Measurements from ENCODE around the gene PPP3CB.
A peak's percentile ranks its signal among the peaks of the same experiment; 100 is the strongest.

Gene PPP3CB

DNA sequence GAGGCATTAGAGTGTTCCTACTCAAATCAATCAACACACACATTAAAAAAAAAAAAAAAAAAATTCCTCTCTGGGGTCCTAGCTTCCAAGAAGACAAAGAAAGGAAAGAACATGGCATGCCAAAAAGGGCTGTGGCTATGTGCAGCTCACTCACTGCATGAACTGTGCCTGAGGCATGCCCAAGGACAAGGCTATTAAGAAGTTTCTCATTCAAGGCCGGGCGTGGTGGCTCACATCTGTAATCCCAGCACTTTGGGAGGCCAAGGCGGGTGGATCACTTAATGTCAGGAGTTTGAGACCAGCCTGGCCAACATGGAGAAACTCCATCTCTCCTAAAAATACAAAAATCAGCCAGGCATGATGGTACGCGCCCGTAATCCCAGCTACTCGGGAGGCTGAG, 41.9 kb upstream of the PPP3CB start (continued):
- TF ChIP-seq ZC3H10 (CRISPR knock-in tag; IDR thresholded peaks at IDR 0.05): no peak
- no peak for TF ChIP-seq ZFP3 (CRISPR knock-in tag; IDR thresholded peaks at IDR 0.05)
- no peak for TF ChIP-seq ARNTL (CRISPR knock-in tag; IDR thresholded peaks at IDR 0.05; ENCODE audit: borderline replicate concordance, low read depth)

DNA sequence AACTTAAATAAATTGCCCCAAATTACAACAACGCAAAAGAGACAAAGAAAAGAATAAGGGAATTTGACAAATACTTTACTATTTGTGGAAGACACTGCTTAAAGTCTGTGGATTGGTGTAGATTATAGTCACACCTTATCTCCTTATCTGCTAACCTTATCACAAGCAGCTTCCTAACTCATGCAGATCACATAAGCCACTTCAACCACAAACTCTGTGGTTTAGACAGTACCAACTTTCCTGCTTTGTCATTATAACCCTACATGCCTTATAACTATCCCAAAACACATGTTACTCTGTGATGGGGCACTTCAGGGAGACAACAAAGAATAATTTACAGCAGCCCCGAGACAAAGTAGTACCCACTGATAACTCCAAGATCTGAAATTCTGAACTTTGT, 41.5 kb upstream of the PPP3CB start:
- no peak for TF ChIP-seq GLIS3 (CRISPR knock-in tag; IDR thresholded peaks at IDR 0.05)
- no peak for TF ChIP-seq ARNTL (CRISPR knock-in tag; IDR thresholded peaks at IDR 0.05; ENCODE audit: borderline replicate concordance, low read depth)
- no peak for TF ChIP-seq ESRRG (CRISPR knock-in tag; IDR thresholded peaks at IDR 0.05)
- no peak for TF ChIP-seq PPARA (CRISPR knock-in tag; IDR thresholded peaks at IDR 0.05; ENCODE audit: borderline replicate concordance)
- TF ChIP-seq ZNF565 (CRISPR knock-in tag; conservative IDR thresholded peaks at IDR 0.05; ENCODE audit: low read depth): no peak
- TF ChIP-seq, protein P1, sequence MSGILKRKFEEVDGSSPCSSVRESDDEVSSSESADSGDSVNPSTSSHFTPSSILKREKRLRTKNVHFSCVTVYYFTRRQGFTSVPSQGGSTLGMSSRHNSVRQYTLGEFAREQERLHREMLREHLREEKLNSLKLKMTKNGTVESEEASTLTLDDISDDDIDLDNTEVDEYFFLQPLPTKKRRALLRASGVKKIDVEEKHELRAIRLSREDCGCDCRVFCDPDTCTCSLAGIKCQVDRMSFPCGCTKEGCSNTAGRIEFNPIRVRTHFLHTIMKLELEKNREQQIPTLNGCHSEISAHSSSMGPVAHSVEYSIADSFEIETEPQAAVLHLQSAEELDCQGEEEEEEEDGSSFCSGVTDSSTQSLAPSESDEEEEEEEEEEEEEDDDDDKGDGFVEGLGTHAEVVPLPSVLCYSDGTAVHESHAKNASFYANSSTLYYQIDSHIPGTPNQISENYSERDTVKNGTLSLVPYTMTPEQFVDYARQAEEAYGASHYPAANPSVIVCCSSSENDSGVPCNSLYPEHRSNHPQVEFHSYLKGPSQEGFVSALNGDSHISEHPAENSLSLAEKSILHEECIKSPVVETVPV (CRISPR knock-in tag; IDR thresholded peaks at IDR 0.05): no peak
- no peak for TF ChIP-seq OSR1 (CRISPR knock-in tag; IDR thresholded peaks at IDR 0.05)
- no peak for TF ChIP-seq ZFP3 (CRISPR knock-in tag; IDR thresholded peaks at IDR 0.05)
- TF ChIP-seq ZFP30 (CRISPR knock-in tag; IDR thresholded peaks at IDR 0.05): no peak
- no peak for TF ChIP-seq ISL1 (CRISPR knock-in tag; IDR thresholded peaks at IDR 0.05)
- no peak for TF ChIP-seq TOX (CRISPR knock-in tag; IDR thresholded peaks at IDR 0.05; ENCODE audit: borderline replicate concordance)
- TF ChIP-seq RARB (CRISPR knock-in tag; IDR thresholded peaks at IDR 0.05): no peak
- TF ChIP-seq CSDC2 (CRISPR knock-in tag; IDR thresholded peaks at IDR 0.05): no peak
- TF ChIP-seq, protein P2, sequence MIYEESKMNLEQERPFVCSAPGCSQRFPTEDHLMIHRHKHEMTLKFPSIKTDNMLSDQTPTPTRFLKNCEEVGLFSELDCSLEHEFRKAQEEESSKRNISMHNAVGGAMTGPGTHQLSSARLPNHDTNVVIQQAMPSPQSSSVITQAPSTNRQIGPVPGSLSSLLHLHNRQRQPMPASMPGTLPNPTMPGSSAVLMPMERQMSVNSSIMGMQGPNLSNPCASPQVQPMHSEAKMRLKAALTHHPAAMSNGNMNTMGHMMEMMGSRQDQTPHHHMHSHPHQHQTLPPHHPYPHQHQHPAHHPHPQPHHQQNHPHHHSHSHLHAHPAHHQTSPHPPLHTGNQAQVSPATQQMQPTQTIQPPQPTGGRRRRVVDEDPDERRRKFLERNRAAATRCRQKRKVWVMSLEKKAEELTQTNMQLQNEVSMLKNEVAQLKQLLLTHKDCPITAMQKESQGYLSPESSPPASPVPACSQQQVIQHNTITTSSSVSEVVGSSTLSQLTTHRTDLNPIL (CRISPR knock-in tag; IDR thresholded peaks at IDR 0.05; ENCODE audit: low read depth): no peak
- no peak for TF ChIP-seq BACH2 (CRISPR knock-in tag; IDR thresholded peaks at IDR 0.05; ENCODE audit: borderline replicate concordance)
- ATAC-seq: no peak

DNA sequence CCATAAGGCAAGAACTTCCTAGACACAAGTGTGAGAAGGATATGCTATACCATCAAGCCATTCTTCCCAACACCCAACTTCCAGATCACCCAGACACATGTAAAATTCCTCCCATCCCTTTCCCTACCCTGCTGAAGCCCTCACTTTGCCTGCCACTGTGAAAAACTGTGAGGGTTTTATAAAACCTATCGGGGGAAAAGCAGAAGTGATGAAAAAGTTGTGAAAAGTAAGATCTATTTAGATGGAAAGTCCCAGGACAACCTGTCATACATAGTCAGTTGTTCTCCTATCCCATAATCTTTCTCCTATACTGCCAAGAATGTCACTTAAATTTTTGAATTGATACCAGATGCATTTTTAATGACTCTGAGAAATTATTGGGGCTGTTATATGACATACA, 39.0 kb upstream of the PPP3CB start:
- no peak for ATAC-seq
- TF ChIP-seq TOX (CRISPR knock-in tag; IDR thresholded peaks at IDR 0.05; ENCODE audit: borderline replicate concordance) (no peak), CSDC2 (CRISPR knock-in tag; IDR thresholded peaks at IDR 0.05) (no peak), PPARA (CRISPR knock-in tag; IDR thresholded peaks at IDR 0.05; ENCODE audit: borderline replicate concordance) (no peak), GLIS3 (CRISPR knock-in tag; IDR thresholded peaks at IDR 0.05) (no peak)
- TF ChIP-seq, protein P2 (CRISPR knock-in tag; IDR thresholded peaks at IDR 0.05; ENCODE audit: low read depth): no peak

DNA sequence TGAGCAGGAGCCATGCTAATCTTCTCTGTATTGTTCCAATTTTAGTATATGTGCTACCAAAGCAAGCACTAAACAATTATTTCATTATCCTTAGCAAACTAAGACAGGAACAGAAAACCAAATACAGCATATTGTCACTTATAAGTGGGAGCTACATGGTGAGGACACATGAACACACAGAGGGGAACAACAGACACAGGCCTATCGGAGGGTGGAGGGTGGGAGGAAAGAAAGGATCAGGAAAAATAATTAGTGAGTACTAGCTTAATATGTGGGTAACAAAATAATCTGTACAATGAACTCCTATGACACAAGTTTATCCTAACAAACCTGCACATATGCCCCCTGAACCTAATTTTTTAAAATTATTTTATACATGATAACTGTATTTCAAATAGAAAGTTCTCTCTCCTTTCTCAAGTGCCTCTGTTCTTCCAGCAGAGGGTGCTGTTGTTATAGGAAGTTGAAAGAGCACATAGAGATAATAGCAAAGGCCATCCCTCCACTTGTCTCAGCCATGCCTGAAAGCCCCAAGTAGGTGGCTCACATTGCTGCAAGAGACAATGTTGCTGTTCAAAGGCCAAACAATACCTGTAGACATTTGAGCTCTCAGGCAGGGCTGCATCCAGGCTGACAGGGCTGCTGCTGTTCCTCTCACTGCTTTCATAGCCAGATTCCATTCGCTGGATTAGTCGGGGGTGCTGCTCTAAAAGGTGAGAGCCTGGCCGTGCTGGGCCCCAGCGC, 33.4 kb upstream of the PPP3CB start:
- ATAC-seq: peak; percentile 99
- TF ChIP-seq ZC3H10 (CRISPR knock-in tag; IDR thresholded peaks at IDR 0.05): no peak
- no peak for TF ChIP-seq ZFP30 (CRISPR knock-in tag; IDR thresholded peaks at IDR 0.05)
- TF ChIP-seq, protein P1 (CRISPR knock-in tag; IDR thresholded peaks at IDR 0.05): no peak
- no peak for TF ChIP-seq ARNTL (CRISPR knock-in tag; IDR thresholded peaks at IDR 0.05; ENCODE audit: borderline replicate concordance, low read depth)
- TF ChIP-seq PPARA (CRISPR knock-in tag; IDR thresholded peaks at IDR 0.05; ENCODE audit: borderline replicate concordance): no peak
- TF ChIP-seq ZNF8 (CRISPR knock-in tag; IDR thresholded peaks at IDR 0.05): no peak
- TF ChIP-seq, protein P3, sequence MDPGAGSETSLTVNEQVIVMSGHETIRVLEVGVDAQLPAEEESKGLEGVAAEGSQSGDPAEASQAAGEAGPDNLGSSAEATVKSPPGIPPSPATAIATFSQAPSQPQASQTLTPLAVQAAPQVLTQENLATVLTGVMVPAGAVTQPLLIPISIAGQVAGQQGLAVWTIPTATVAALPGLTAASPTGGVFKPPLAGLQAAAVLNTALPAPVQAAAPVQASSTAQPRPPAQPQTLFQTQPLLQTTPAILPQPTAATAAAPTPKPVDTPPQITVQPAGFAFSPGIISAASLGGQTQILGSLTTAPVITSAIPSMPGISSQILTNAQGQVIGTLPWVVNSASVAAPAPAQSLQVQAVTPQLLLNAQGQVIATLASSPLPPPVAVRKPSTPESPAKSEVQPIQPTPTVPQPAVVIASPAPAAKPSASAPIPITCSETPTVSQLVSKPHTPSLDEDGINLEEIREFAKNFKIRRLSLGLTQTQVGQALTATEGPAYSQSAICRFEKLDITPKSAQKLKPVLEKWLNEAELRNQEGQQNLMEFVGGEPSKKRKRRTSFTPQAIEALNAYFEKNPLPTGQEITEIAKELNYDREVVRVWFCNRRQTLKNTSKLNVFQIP (CRISPR knock-in tag; IDR thresholded peaks at IDR 0.05; ENCODE audit: borderline replicate concordance, low read depth): no peak
- no peak for TF ChIP-seq RARB (CRISPR knock-in tag; IDR thresholded peaks at IDR 0.05)
- TF ChIP-seq TOX (CRISPR knock-in tag; IDR thresholded peaks at IDR 0.05; ENCODE audit: borderline replicate concordance): no peak
- no peak for TF ChIP-seq OSR1 (CRISPR knock-in tag; IDR thresholded peaks at IDR 0.05)
- TF ChIP-seq ZFP3 (CRISPR knock-in tag; IDR thresholded peaks at IDR 0.05): no peak
- TF ChIP-seq, protein P2 (CRISPR knock-in tag; IDR thresholded peaks at IDR 0.05; ENCODE audit: low read depth): no peak
- no peak for TF ChIP-seq SNAI2 (CRISPR knock-in tag; IDR thresholded peaks at IDR 0.05)
